NCI-H2081 treated with DMSO at 0.1 percent for 48 hours (cell line): Measurements from ENCODE around the gene LYRM2.
"Not testable (repeated sequence)": the region's sequence is repeated elsewhere in the genome, so short reads cannot be mapped to it uniquely, and the experiment has no call there.

Experiments used
- DNase-seq: peaks from one replicate; lab custom pipeline; 2025; lab: John Stamatoyannopoulos, UW

Gene LYRM2

GRCh38 chr6:89644864-89645263 is 6.3 kb upstream of the LYRM2 start:
- DNase-seq = no peak

- DNase-seq = no peak
These were observed 4.9 kb upstream of the LYRM2 start for GRCh38 chr6:89643406-89643805.

GRCh38 chr6:89642956-89643355 is 4.4 kb upstream of the LYRM2 start:
- DNase-seq = no peak

- DNase-seq = not testable (repeated sequence)
These were observed 3.0 kb upstream of the LYRM2 start for GRCh38 chr6:89641581-89641980.

GRCh38 chr6:89640804-89641203 is 2.3 kb upstream of the LYRM2 start:
- no peak for DNase-seq

GRCh38 chr6:89637960-89638319 is 607 bp downstream of the LYRM2 start:
- DNase-seq = no peak

- not testable (repeated sequence) for DNase-seq
These were observed 2.1 kb downstream of the LYRM2 start for GRCh38 chr6:89636412-89636811.

GRCh38 chr6:89630488-89630887 is 8.1 kb downstream of the LYRM2 start:
- no peak for DNase-seq

GRCh38 chr6:89623749-89624148 is 14.8 kb downstream of the LYRM2 start:
- no peak for DNase-seq

GRCh38 chr6:89619567-89619966 is 19.0 kb downstream of the LYRM2 start:
- no peak for DNase-seq

- DNase-seq = no peak
These were observed 20.5 kb downstream of the LYRM2 start for GRCh38 chr6:89618026-89618425.

- no peak for DNase-seq
These were observed 22.0 kb downstream of the LYRM2 start for GRCh38 chr6:89616531-89616930.

GRCh38 chr6:89615882-89616281 is 22.7 kb downstream of the LYRM2 start:
- no peak for DNase-seq

GRCh38 chr6:89613790-89614189 is 24.8 kb downstream of the LYRM2 start:
- no peak for DNase-seq

- DNase-seq = no peak
These were observed 26.4 kb downstream of the LYRM2 start for GRCh38 chr6:89612121-89612520.

- DNase-seq = no peak
These were observed 26.9 kb downstream of the LYRM2 start for GRCh38 chr6:89611666-89612065.

GRCh38 chr6:89610149-89610642 is 28.4 kb downstream of the LYRM2 start:
- no peak for DNase-seq

- no peak for DNase-seq
These were observed 32.7 kb downstream of the LYRM2 start for GRCh38 chr6:89605861-89606260.

GRCh38 chr6:89604653-89605052 is 33.9 kb downstream of the LYRM2 start:
- DNase-seq = no peak

GRCh38 chr6:89602166-89602565 is 36.4 kb downstream of the LYRM2 start:
- no peak for DNase-seq

GRCh38 chr6:89599727-89600126 is 38.8 kb downstream of the LYRM2 start:
- DNase-seq = no peak

- peak; percentile 19 for DNase-seq
These were observed 40.6 kb downstream of the LYRM2 start for GRCh38 chr6:89597988-89598387.

- DNase-seq = no peak
These were observed 41.2 kb downstream of the LYRM2 start for GRCh38 chr6:89597372-89597771.

GRCh38 chr6:89596484-89596883 is 42.1 kb downstream of the LYRM2 start:
- DNase-seq = no peak

GRCh38 chr6:89596056-89596455 is 42.5 kb downstream of the LYRM2 start:
- no peak for DNase-seq
